Vagina (tissue), 2 donors: ENCODE results near the gene EML1.

Source experiments
- POLR2A ChIP-seq, 2 donors: fragments of 450-650 bp; IDR thresholded peaks; one replicate each; pipeline ENCODE4 v1.6.1; 2017; ENCODE audit warnings: antibody characterized with exemption in 2 of 2, mild to moderate bottlenecking in 2 of 2, moderate library complexity in 2 of 2
- POLR2AphosphoS5 ChIP-seq, 2 donors: sonication (generic); formaldehyde crosslinking; IDR thresholded peaks; one replicate each; pipeline ENCODE4 v1.9.0; 2017; ENCODE audit warnings: antibody characterized with exemption in 2 of 2, mild to moderate bottlenecking in 2 of 2, low read depth in 1 of 2; ENCODE audit not compliant: insufficient read depth in 1 of 2
- TF ChIP-seq, protein P1 (sequence below), 3 experiments: fragments of 450-650 bp in 2 of 3; fragments of 200-600 bp in 1 of 3; sonication (generic) in 1 of 3; IDR thresholded peaks; one replicate each; pipeline ENCODE4 v1.5.1; 2017 to 2019; ENCODE audit warnings: antibody characterized with exemption in 3 of 3, mild to moderate bottlenecking in 2 of 3, moderate library complexity in 2 of 3

DNA sequence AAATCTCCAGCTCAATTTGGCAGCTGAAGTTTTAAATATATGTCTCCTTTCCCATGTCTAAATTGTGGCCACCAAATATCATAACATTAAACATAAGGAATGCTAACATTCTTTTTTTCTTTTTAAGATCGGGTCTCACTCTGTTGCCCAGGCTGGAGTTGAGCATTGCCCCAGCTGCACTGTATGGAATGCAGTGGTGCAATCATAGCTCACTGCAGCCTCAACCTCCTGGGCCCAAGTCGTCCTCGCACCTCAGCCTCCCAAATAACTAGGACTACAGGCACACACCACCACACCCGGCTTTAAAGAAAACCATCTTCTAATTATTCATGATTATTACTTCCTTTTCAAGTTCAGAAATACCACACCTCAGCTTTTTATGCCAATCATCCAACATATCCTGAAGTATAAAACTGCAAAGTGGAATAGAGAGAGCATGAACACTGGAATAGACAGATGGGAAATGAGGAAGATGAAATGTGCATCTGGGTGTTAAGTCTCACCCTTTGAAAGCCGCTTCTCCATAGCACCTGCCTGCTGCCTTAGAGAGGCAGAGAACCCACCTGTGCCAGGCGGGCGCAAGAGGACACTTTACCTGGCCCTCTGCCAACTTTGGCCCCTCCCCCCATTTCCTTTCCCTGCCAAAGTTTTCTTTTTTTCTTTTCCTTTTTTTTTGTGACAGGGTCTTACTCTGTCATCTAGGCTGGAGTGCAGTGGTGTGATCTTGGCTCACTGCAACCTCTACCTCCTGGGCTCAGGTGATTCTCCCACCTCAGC is 2.8 kb upstream of the EML1 start:
- TF ChIP-seq, protein P1, sequence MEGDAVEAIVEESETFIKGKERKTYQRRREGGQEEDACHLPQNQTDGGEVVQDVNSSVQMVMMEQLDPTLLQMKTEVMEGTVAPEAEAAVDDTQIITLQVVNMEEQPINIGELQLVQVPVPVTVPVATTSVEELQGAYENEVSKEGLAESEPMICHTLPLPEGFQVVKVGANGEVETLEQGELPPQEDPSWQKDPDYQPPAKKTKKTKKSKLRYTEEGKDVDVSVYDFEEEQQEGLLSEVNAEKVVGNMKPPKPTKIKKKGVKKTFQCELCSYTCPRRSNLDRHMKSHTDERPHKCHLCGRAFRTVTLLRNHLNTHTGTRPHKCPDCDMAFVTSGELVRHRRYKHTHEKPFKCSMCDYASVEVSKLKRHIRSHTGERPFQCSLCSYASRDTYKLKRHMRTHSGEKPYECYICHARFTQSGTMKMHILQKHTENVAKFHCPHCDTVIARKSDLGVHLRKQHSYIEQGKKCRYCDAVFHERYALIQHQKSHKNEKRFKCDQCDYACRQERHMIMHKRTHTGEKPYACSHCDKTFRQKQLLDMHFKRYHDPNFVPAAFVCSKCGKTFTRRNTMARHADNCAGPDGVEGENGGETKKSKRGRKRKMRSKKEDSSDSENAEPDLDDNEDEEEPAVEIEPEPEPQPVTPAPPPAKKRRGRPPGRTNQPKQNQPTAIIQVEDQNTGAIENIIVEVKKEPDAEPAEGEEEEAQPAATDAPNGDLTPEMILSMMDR (IDR thresholded peaks at IDR 0.05) = no peak
- TF ChIP-seq POLR2A (IDR thresholded peaks at IDR 0.05) = no peak
- no peak for TF ChIP-seq POLR2AphosphoS5 (IDR thresholded peaks at IDR 0.05; ENCODE audit: insufficient read depth in 1 of 2, low read depth in 1 of 2)
